Esophagus muscularis mucosa (tissue), 3 donors: Measurements from ENCODE around the gene SETBP1.

Experiments used
- CTCF ChIP-seq, 3 experiments: fragments of 200-600 bp in 2 of 3; fragments of 450-650 bp in 1 of 3; sonication (generic) in 2 of 3; IDR thresholded peaks; one replicate each; pipeline ENCODE4 v1.5.1; 2017 to 2019; ENCODE audit warnings: antibody characterized with exemption in 3 of 3, mild to moderate bottlenecking in 2 of 3, moderate library complexity in 1 of 3
- POLR2AphosphoS5 ChIP-seq, 2 donors: sonication (generic); formaldehyde crosslinking; IDR thresholded peaks; one replicate each; pipeline ENCODE4 v1.6.1; 2017; ENCODE audit warnings: antibody characterized with exemption in 2 of 2

GRCh38 chr18:44942073-44942472 lies 261.4 kb downstream of the SETBP1 start:
- TF ChIP-seq CTCF (IDR thresholded peaks at IDR 0.05) (no peak), POLR2AphosphoS5 (IDR thresholded peaks at IDR 0.05) (no peak)
